ENCODE results near the gene NOB1.

DNA sequence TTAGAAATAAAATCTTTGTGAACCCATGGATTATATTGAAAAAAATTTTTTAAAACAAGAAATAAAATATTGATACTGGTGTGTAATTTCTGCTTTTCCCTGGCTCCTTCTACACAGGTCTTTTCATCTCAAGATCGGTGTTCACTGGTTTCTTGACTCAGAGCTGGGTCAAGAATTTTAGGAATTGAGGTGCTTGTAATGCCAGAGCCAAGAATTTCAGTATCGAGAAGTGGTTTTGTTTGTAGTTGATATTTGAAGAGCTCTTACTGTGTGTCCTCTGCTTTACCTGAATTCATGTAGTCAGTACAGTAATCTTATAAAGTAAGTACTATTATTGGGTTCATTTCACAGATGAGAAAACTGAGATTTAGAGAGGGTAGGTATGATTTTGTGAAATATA is 14.7 kb upstream of the NOB1 start:
- TF ChIP-seq, protein P1, sequence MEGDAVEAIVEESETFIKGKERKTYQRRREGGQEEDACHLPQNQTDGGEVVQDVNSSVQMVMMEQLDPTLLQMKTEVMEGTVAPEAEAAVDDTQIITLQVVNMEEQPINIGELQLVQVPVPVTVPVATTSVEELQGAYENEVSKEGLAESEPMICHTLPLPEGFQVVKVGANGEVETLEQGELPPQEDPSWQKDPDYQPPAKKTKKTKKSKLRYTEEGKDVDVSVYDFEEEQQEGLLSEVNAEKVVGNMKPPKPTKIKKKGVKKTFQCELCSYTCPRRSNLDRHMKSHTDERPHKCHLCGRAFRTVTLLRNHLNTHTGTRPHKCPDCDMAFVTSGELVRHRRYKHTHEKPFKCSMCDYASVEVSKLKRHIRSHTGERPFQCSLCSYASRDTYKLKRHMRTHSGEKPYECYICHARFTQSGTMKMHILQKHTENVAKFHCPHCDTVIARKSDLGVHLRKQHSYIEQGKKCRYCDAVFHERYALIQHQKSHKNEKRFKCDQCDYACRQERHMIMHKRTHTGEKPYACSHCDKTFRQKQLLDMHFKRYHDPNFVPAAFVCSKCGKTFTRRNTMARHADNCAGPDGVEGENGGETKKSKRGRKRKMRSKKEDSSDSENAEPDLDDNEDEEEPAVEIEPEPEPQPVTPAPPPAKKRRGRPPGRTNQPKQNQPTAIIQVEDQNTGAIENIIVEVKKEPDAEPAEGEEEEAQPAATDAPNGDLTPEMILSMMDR (conservative IDR thresholded peaks at IDR 0.05; ENCODE audit: low read length), result no peak
- no peak for TF ChIP-seq EZH2phosphoT487 (IDR thresholded peaks at IDR 0.05; ENCODE audit: borderline replicate concordance)
